Measurements from ENCODE around the gene PLXNA3.

DNA sequence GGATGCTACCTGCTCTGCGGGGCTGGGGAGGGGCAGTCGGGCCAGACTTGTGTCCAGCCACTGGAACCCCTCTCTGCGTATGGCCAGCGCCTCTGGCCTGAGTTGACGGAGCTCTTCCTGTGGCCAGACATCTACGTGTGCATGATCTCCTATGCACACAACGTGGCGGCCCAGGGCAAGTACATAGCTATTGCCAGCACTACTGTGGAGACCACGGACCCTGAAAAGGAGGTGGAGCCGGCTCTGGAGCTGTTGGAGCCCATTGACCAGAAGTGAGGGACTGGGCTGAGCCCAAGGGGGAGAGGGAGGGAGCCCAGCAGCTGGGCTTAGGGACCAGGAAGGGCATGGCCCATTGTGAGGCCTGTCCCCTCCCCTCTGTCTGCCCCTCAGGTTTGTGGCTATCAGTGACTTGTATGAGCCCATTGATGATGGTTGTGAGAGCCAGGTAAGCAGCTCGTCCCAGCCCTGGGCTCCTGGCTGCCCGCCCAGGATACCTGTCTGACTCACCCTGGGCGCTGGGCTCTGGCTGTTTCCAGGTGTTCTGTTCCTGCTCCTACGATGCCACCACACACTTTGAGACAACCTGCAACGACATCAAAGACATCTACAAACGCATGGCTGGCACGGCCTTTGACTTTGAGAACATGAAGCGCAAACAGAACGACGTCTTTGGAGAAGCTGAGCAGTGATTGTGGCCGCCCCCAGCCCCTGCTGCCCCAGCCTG is 15.9 kb upstream of the PLXNA3 start:
- TF ChIP-seq, protein P1, sequence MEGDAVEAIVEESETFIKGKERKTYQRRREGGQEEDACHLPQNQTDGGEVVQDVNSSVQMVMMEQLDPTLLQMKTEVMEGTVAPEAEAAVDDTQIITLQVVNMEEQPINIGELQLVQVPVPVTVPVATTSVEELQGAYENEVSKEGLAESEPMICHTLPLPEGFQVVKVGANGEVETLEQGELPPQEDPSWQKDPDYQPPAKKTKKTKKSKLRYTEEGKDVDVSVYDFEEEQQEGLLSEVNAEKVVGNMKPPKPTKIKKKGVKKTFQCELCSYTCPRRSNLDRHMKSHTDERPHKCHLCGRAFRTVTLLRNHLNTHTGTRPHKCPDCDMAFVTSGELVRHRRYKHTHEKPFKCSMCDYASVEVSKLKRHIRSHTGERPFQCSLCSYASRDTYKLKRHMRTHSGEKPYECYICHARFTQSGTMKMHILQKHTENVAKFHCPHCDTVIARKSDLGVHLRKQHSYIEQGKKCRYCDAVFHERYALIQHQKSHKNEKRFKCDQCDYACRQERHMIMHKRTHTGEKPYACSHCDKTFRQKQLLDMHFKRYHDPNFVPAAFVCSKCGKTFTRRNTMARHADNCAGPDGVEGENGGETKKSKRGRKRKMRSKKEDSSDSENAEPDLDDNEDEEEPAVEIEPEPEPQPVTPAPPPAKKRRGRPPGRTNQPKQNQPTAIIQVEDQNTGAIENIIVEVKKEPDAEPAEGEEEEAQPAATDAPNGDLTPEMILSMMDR (IDR thresholded peaks at IDR 0.05), result no peak
- no peak for TF ChIP-seq ZFX (IDR thresholded peaks at IDR 0.05; ENCODE audit: borderline replicate concordance)

All from 22Rv1 (cell line).